HepG2 (cell line): ENCODE results near the gene B3GNT9. TPM values are rescaled to one million over a fixed set of nuclear protein-coding genes. Genes with fewer than 3 reads are reported as not detected.
A peak's percentile ranks its signal among the peaks of the same experiment; 100 is the strongest.

Experiments
- ARID2 ChIP-seq: sonication (generic); formaldehyde crosslinking; IDR thresholded peaks from 2 replicates; pipeline ENCODE4 v1.8.1; 2022; ENCODE audit warnings: mild to moderate bottlenecking, missing genetic modification reagents, borderline replicate concordance
- CEBPB ChIP-seq: IDR thresholded peaks from 2 replicates; pipeline ENCODE4 v1.6.1; 2011; ENCODE audit warnings: low read depth, low read length, improper control_type of control experiment, borderline replicate concordance
- GATA4 ChIP-seq: sonication (generic); IDR thresholded peaks from 2 replicates; pipeline ENCODE4 v1.6.1; 2016; ENCODE audit warnings: antibody characterized with exemption, low read depth, borderline replicate concordance
- HNRNPL ChIP-seq: fragments of 200-400 bp; formaldehyde crosslinking; IDR thresholded peaks from 2 replicates; pipeline ENCODE4 v1.6.1; 2017; ENCODE audit warnings: mild to moderate bottlenecking, low read depth, low read length
- JARID2 ChIP-seq: sonication (generic); formaldehyde crosslinking; IDR thresholded peaks from 2 replicates; pipeline ENCODE4 v1.8.1; 2023; ENCODE audit warnings: missing genetic modification reagents, inconsistent platforms; ENCODE audit not compliant: insufficient replicate concordance
- NONO ChIP-seq, 2 experiments: fragments of 450-650 bp in 1 of 2; sonication (generic) in 1 of 2; formaldehyde crosslinking in 1 of 2; IDR thresholded peaks in 1 of 2; conservative IDR thresholded peaks in 1 of 2; 2 replicates each; pipeline versions ENCODE4 v1.6.1 to v1.8.0; 2017 to 2022; ENCODE audit warnings: mild to moderate bottlenecking in 1 of 2, missing genetic modification reagents in 1 of 2, moderate library complexity in 1 of 2
- ONECUT2 ChIP-seq: sonication (generic); formaldehyde crosslinking; IDR thresholded peaks from 2 replicates; pipeline ENCODE4 v1.4.0; 2020; ENCODE audit warnings: missing genetic modification reagents
- SALL2 ChIP-seq: sonication (generic); formaldehyde crosslinking; IDR thresholded peaks from 2 replicates; pipeline ENCODE4 v1.8.1; 2023; ENCODE audit warnings: mild to moderate bottlenecking, missing genetic modification reagents, inconsistent platforms
- TBX2 ChIP-seq: sonication (generic); formaldehyde crosslinking; IDR thresholded peaks from 2 replicates; pipeline ENCODE4 v1.5.0; 2020; ENCODE audit warnings: missing genetic modification reagents, mild to moderate bottlenecking, borderline replicate concordance
- ZNF33A ChIP-seq: sonication (generic); formaldehyde crosslinking; IDR thresholded peaks from 2 replicates; pipeline ENCODE4 v1.5.1; 2020; ENCODE audit warnings: missing genetic modification reagents, mild to moderate bottlenecking, moderate library complexity, borderline replicate concordance
- ZNF468 ChIP-seq: sonication (generic); formaldehyde crosslinking; IDR thresholded peaks from 2 replicates; pipeline ENCODE4 v1.8.0; 2022; ENCODE audit warnings: mild to moderate bottlenecking, moderate library complexity, missing genetic modification reagents
- ZNF570 ChIP-seq: sonication (generic); formaldehyde crosslinking; IDR thresholded peaks from 2 replicates; pipeline ENCODE4 v1.4.0; 2020; ENCODE audit warnings: mild to moderate bottlenecking, missing genetic modification reagents, borderline replicate concordance
- ZNF792 ChIP-seq: IDR thresholded peaks from 2 replicates; pipeline ENCODE4 v1.6.1; 2016
- ZSCAN31 ChIP-seq: sonication (generic); formaldehyde crosslinking; IDR thresholded peaks from 2 replicates; pipeline ENCODE4 v1.5.0; 2020; ENCODE audit warnings: low read depth, mild to moderate bottlenecking, missing genetic modification reagents
- polyA plus RNA-seq, 8 experiments: library from polyadenylated mRNA; depleted of rRNA in 3 of 8; stranded (reverse) in 7 of 8; unstranded in 1 of 8; fragments of >200 nt; fragmentation: Illumina TruSeq in 4 of 8; extraction: Trizol in 4 of 8; gene quantifications; 2 replicates each; pipeline versions ENCODE4 v1.2.1 to v1.2.3, GENCODE V29; 2011 to 2016; ENCODE audit warnings: low read depth in 4 of 8, missing spikeins in 1 of 8, mixed read lengths in 1 of 8; ENCODE audit not compliant: insufficient read depth in 1 of 8
- total RNA-seq, 5 experiments: library from RNA; depleted of rRNA; stranded (reverse); fragments of >200 nt; fragmentation: Illumina TruSeq; extraction: Trizol; gene quantifications; 2 replicates each; pipeline ENCODE4 v1.2.3, GENCODE V29; 2016; ENCODE audit warnings: low read depth in 1 of 5
- TF ChIP-seq, protein P1 (sequence below), 2 experiments: sonication (generic) in 1 of 2; formaldehyde crosslinking in 1 of 2; IDR thresholded peaks; 2 replicates each; pipeline versions ENCODE4 v1.5.1 to v1.6.1; 2011 to 2020; ENCODE audit warnings: borderline replicate concordance in 1 of 2, low read depth in 1 of 2, low read length in 1 of 2, mild to moderate bottlenecking in 1 of 2, missing genetic modification reagents in 1 of 2, moderate library complexity in 1 of 2
- TF ChIP-seq, protein P2 (sequence below): sonication (generic); formaldehyde crosslinking; IDR thresholded peaks from 2 replicates; pipeline ENCODE4 v1.8.1; 2023; ENCODE audit warnings: mild to moderate bottlenecking, moderate library complexity, missing genetic modification reagents
- TF ChIP-seq, protein P3 (sequence below): sonication (generic); formaldehyde crosslinking; IDR thresholded peaks from 2 replicates; pipeline ENCODE4 v1.4.0; 2020; ENCODE audit warnings: missing genetic modification reagents, borderline replicate concordance
- TF ChIP-seq, protein P4 (sequence below): sonication (generic); formaldehyde crosslinking; IDR thresholded peaks from 2 replicates; pipeline ENCODE4 v1.5.1; 2020; ENCODE audit warnings: missing genetic modification reagents, mild to moderate bottlenecking, borderline replicate concordance

B3GNT9 gene
- total and polyA plus RNA-seq, 2 of the 13 experiments (the other 11 are each of a cell fraction or from before 2014, with no cell fraction given): 1.5 to 3.1 TPM

DNA sequence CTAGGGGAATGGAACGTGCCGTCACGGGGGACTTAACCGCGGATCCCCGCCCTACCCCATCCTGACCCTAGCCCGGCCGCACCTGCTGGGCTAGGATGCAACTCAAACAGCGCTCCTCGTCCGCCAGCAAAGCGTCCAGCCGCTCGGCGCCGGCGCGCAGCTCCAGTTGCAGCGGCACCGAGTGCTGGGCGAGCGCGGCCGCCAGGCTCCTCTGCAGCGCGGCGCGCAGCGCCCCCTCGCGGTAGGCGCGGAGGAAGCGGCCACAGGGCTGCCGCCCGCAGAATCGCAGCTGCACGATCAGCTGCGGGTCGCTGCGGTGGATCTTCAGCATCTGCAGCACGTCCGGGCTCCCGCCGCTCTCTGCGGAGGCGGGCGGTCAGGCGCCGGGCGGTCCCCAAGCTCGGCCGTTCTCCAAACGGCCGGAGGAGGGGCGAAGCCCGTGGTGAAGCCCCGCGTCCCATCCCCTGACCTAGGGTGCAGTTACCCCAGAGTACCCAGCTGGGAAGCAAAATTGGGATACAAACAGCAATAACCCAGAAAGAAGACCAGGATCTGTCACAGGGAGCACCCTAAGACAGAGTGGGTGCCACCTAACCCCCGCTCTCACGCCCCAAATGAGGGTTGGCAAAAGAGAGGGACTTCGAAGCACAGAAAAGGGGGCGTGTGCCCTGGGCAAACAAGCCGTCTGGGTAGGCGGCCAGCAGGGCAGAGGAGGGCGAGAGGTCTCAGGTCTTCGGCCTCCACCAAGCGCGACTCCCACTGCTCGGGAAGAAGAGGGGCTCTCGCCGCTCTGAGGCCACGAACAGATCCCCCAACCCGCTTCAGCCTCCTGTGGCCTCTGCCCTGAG is 4.7 kb upstream of the B3GNT9 start (continued):
- TF ChIP-seq, protein P1, sequence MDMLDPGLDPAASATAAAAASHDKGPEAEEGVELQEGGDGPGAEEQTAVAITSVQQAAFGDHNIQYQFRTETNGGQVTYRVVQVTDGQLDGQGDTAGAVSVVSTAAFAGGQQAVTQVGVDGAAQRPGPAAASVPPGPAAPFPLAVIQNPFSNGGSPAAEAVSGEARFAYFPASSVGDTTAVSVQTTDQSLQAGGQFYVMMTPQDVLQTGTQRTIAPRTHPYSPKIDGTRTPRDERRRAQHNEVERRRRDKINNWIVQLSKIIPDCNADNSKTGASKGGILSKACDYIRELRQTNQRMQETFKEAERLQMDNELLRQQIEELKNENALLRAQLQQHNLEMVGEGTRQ (IDR thresholded peaks at IDR 0.05; ENCODE audit: low read depth, low read length): no peak
- TF ChIP-seq, protein P1 (CRISPR knock-in tag; IDR thresholded peaks at IDR 0.05; ENCODE audit: borderline replicate concordance): no peak
- TF ChIP-seq, protein P2, sequence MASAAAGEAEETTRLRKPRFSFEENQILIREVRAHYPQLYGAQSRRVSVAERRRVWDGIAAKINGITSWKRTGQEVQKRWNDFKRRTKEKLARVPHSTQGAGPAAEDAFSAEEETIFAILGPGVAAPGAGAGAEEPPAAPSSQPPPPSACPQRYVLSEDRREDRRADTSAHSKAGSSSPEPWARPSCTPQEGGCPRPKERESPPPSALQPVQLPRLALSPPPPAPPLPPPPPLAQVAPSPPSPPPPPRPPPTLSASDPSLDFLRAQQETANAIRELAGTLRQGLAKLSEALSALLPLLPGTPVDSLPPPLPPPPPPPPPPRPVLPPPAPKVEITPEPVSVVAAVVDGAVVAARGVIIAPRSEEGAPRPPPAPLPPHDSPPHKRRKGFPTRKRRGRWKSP: peak; percentile 66; the same call in 1 of the 2 replicates
- no peak for TF ChIP-seq ONECUT2
- no peak for TF ChIP-seq CEBPB
- no peak for TF ChIP-seq HNRNPL
- TF ChIP-seq GATA4: no peak
- no peak for TF ChIP-seq ZNF468
- TF ChIP-seq JARID2 (CRISPR knock-in tag): no peak
- TF ChIP-seq, protein P3, sequence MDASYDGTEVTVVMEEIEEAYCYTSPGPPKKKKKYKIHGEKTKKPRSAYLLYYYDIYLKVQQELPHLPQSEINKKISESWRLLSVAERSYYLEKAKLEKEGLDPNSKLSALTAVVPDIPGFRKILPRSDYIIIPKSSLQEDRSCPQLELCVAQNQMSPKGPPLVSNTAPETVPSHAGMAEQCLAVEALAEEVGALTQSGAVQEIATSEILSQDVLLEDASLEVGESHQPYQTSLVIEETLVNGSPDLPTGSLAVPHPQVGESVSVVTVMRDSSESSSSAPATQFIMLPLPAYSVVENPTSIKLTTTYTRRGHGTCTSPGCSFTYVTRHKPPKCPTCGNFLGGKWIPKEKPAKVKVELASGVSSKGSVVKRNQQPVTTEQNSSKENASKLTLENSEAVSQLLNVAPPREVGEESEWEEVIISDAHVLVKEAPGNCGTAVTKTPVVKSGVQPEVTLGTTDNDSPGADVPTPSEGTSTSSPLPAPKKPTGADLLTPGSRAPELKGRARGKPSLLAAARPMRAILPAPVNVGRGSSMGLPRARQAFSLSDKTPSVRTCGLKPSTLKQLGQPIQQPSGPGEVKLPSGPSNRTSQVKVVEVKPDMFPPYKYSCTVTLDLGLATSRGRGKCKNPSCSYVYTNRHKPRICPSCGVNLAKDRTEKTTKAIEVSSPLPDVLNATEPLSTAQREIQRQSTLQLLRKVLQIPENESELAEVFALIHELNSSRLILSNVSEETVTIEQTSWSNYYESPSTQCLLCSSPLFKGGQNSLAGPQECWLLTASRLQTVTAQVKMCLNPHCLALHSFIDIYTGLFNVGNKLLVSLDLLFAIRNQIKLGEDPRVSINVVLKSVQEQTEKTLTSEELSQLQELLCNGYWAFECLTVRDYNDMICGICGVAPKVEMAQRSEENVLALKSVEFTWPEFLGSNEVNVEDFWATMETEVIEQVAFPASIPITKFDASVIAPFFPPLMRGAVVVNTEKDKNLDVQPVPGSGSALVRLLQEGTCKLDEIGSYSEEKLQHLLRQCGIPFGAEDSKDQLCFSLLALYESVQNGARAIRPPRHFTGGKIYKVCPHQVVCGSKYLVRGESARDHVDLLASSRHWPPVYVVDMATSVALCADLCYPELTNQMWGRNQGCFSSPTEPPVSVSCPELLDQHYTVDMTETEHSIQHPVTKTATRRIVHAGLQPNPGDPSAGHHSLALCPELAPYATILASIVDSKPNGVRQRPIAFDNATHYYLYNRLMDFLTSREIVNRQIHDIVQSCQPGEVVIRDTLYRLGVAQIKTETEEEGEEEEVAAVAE (CRISPR knock-in tag): no peak
- no peak for TF ChIP-seq NONO (IDR thresholded peaks at IDR 0.05)
- TF ChIP-seq NONO (CRISPR knock-in tag; conservative IDR thresholded peaks at IDR 0.05): peak; percentile 88
- TF ChIP-seq TBX2 (CRISPR knock-in tag): peak; percentile 38; the same call in 1 of the 2 replicates
- TF ChIP-seq ARID2 (CRISPR knock-in tag): no peak
- no peak for TF ChIP-seq ZNF33A (CRISPR knock-in tag)
- TF ChIP-seq ZNF570 (CRISPR knock-in tag): no peak
- peak; percentile 90 for TF ChIP-seq SALL2 (CRISPR knock-in tag)
- TF ChIP-seq, protein P4, sequence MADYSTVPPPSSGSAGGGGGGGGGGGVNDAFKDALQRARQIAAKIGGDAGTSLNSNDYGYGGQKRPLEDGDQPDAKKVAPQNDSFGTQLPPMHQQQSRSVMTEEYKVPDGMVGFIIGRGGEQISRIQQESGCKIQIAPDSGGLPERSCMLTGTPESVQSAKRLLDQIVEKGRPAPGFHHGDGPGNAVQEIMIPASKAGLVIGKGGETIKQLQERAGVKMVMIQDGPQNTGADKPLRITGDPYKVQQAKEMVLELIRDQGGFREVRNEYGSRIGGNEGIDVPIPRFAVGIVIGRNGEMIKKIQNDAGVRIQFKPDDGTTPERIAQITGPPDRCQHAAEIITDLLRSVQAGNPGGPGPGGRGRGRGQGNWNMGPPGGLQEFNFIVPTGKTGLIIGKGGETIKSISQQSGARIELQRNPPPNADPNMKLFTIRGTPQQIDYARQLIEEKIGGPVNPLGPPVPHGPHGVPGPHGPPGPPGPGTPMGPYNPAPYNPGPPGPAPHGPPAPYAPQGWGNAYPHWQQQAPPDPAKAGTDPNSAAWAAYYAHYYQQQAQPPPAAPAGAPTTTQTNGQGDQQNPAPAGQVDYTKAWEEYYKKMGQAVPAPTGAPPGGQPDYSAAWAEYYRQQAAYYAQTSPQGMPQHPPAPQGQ (CRISPR knock-in tag): no peak
- TF ChIP-seq ZSCAN31 (CRISPR knock-in tag): no peak
- TF ChIP-seq ZNF792 (CRISPR knock-in tag): peak; percentile 13; the same call in 1 of the 2 replicates
